Colonic mucosa (tissue), 4 donors: Measurements from ENCODE around the gene PALD1. TPM values are rescaled to one million over a fixed set of nuclear protein-coding genes. Genes with fewer than 3 reads are reported as not detected.
A peak's percentile ranks its signal among the peaks of the same experiment; 100 is the strongest.

Experiments
- DNase-seq: peaks from one replicate; pipeline ENCODE4 v3.0.0-alpha.2; 2020
- H3K27ac ChIP-seq: fragments of 200-600 bp; one replicate; pipeline ENCODE4 v1.8.0; 2021
- H3K27me3 ChIP-seq: fragments of 200-600 bp; one replicate; pipeline ENCODE4 v1.8.0; 2021
- H3K36me3 ChIP-seq: fragments of 200-600 bp; one replicate; pipeline ENCODE4 v1.8.0; 2021
- H3K4me1 ChIP-seq: fragments of 200-600 bp; one replicate; pipeline ENCODE4 v1.8.0; 2021; ENCODE audit warnings: mild to moderate bottlenecking
- H3K4me3 ChIP-seq: fragments of 200-600 bp; one replicate; pipeline ENCODE4 v1.8.0; 2021
- H3K9ac ChIP-seq, 2 donors: one replicate each; pipeline ENCODE4 v1.7.0; 2013; ENCODE audit warnings: control low read depth in 2 of 2, low read depth in 2 of 2, low read length in 2 of 2
- H3K9me3 ChIP-seq: fragments of 200-600 bp; one replicate; pipeline ENCODE4 v1.8.0; 2021
- intact Hi-C: fragments of 100-400 bp; cut with DNase I; formaldehyde crosslinking; loops from one replicate; pipeline ENCODE4 v1.14.1; 2022
- total RNA-seq, 2 donors: library from RNA; stranded (reverse); fragmentation: NEBNext Ultra II Directional in 1 of 2; extraction: Animal tissue kit (Norgen Biotek cat#: 25700) in 1 of 2; gene quantifications; one replicate each; pipeline ENCODE4 v1.2.1, GENCODE V29; 2021
- TF ChIP-seq, protein P1 (sequence below): fragments of 200-600 bp; IDR thresholded peaks from one replicate; pipeline ENCODE4 v1.8.0; 2022; ENCODE audit warnings: antibody characterized with exemption, mild to moderate bottlenecking
- donor health status: healthy.
- donor health status: DM: no; HTN: no; CAD: no.
- donor health status: DM: no; HTN: no; CAD: no.

PALD1 gene
- total RNA-seq, result 1 to 10 TPM; 1.3 to 2.5 TPM

DNA sequence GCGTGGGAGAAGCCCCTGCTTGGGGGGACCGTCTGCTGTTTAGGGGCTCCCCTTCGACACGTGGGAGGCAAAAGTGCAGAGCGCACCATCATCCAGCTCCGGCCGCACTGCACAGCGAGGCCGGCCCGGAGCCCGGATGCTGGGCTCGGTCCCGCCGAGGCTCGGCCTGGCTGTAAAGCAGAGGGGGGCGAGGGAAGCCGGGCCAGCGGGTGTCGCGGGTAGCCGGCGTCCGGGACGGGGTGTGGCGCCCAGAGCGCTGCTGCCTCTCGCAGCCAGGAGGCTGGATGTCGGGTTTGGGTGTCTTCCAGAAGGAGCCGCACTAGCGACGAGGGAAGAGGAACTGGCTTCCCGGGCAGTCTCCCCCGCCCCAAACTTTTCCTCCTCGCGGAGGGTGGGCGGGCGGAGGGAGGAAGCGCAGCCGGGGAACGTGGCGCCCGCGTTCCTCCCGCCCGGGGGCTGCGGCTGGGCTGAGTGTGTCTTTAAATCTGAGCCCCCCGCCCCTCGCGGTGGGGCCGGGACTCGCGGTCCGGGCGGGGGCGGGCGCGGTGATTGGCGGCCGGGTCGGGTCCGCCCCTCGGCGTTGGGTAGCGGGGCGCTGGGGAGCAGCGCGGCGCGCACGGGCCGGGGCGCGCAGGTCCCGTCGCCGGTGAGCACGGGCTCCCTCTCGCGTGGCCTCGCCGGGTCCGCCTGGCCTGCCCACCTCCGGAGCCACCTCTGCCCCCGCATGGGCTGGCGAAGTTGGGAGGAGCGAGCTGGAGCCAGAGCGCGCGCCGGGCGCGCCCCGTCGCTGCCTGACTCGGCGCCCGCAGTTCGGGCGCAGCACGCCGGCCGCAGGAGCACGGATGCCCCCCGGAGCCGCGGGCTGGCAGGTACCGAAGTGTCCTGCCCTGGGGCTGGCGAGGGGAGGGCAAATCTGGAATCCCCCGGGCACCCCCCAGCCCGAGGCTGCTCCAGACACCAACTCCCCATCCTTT, at the start of gene PALD1:
TSS of gene PALD1 (plus strand) at position 577 of the 974 bp plus-strand sequence. CDS start 47,185 bp downstream, outside the sequence.
- Histone ChIP-seq H3K36me3 (no peaks in the 10 kb centered on the region), H3K27me3 (no peaks in the 10 kb centered on the region), H3K4me3 (peak within 1 kb of the TSS; percentile 46), H3K9me3 (no peaks in the 10 kb centered on the region), H3K9ac (peak within 1 kb of the TSS; percentile 29 to 69), H3K4me1 (peaks cover 11% of the 10 kb centered on the region), H3K27ac (peak within 1 kb of the TSS; percentile 22)
- DNase-seq, result peak; percentile 64
- intact Hi-C loops, result no loop called here
- TF ChIP-seq, protein P1, sequence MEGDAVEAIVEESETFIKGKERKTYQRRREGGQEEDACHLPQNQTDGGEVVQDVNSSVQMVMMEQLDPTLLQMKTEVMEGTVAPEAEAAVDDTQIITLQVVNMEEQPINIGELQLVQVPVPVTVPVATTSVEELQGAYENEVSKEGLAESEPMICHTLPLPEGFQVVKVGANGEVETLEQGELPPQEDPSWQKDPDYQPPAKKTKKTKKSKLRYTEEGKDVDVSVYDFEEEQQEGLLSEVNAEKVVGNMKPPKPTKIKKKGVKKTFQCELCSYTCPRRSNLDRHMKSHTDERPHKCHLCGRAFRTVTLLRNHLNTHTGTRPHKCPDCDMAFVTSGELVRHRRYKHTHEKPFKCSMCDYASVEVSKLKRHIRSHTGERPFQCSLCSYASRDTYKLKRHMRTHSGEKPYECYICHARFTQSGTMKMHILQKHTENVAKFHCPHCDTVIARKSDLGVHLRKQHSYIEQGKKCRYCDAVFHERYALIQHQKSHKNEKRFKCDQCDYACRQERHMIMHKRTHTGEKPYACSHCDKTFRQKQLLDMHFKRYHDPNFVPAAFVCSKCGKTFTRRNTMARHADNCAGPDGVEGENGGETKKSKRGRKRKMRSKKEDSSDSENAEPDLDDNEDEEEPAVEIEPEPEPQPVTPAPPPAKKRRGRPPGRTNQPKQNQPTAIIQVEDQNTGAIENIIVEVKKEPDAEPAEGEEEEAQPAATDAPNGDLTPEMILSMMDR, result no peak

DNA sequence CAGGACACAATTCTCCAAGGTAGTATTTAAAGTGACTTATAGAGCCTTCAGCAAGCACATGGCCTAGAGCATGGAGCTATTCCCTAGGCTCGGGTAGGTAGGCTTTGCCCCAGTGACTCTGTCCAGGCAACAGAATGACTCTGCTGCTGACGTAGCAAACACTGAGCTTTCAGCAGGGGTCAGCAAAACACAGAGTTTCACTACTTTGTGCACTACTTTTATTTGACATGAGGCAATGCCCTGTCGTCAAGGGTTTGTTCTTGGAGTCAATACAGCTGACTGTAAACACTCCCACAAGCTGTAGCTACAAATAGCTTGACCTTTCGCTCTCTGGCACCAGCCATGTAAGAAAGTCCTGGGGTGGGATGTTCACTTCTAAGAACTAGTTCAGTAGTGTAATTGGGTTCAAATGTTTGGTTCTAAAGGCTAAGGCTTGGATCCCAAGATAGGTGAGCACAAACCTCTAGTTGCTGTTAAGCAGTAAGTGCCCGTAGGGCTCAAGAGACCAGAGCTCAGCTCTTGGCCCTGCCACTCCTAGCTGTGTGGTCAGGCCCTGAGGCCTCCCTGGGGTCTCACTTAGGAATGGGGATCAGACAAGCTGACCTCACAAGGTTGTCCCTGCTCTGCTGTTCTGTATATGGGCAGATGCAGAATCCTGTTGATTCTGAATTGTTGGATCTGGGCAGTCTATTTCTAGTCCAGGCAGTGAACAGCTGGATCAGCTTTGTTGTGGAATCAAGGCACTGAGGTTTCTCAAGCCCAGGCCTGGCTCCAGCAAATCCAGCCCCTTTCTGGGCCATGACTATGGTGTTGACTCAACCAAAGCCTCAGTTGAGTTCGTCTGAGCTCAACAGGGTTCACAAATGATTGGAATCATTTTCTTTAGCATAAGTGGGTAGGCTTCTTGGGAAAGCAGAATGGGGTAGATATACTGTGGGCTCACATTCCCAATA, 47.8 kb upstream of the PALD1 start:
- H3K9ac ChIP-seq, result no peak overlapping the region
- intact Hi-C loops, result no loop called here
- peak; percentile 55 for DNase-seq
- no peak overlapping the region for H3K4me3 ChIP-seq
- H3K9me3 ChIP-seq, result no peaks in the 10 kb centered on the region
- TF ChIP-seq, protein P1, result no peak
- no peaks in the 10 kb centered on the region for H3K36me3 ChIP-seq
- H3K27ac ChIP-seq, result peak overlapping the region; percentile 58
- H3K4me1 ChIP-seq, result no peaks in the 10 kb centered on the region
- no peaks in the 10 kb centered on the region for H3K27me3 ChIP-seq

DNA sequence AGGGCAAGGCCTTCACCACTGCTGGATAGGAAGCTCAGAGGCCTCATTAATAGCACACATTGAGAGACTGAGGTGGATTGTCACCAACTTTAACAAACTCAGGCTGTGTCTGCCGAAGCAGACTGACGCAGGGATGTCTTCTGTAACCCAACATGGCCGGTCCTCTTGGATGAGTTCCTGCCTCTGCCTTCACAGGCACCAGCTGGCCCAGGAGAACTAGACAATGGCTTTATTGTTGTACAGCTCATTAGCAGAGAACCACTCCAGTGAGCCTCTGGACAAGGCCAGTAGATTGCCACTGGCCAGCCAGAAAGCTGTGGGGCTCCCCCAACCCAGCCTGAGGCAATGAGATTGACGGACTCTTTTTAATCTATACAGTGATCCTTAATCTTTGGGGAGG, 46.5 kb upstream of the PALD1 start:
- Histone ChIP-seq H3K36me3 (no peaks in the 10 kb centered on the region), H3K4me3 (no peak overlapping the region), H3K4me1 (no peaks in the 10 kb centered on the region), H3K27me3 (no peaks in the 10 kb centered on the region), H3K9ac (no peak overlapping the region), H3K27ac (no peak overlapping the region), H3K9me3 (no peaks in the 10 kb centered on the region)
- intact Hi-C loops, result no loop called here
- no peak for DNase-seq
- TF ChIP-seq, protein P1, result no peak

DNA sequence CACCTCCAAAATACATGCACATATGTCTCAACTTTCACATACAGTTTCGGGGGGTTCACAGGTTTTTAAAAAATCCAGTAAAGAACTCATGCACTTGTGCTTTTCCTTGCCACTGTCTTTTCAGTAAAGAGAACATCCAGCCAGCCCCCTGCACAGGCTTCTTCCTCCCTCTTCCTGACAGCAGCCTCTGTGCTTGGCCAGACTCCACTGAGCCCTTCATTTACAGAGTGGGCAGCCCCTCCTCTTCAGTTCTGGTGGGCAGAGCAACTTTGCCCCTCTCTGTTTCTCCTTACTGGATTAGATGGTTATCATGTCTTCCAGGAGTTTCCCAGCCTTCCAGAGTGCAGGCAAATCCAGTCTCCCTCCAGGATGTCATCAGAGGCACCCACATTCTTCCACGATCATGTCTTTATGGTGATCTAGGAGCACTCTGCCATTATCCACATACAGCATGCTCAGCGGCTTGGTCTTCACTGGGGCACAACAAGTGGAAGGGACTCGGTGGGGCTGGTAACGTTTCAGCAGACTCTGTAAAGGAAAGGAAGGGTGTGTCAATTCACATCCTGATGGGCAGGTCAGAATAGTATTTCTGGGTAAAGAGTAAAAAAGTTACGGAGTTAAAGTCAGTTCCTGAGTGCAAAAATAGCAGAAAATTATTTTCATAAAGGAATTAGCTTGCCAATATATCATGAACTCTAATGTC, 45.9 kb upstream of the PALD1 start:
- H3K9ac ChIP-seq, result no peak overlapping the region
- no peaks in the 10 kb centered on the region for H3K36me3 ChIP-seq
- TF ChIP-seq, protein P1, result no peak
- H3K9me3 ChIP-seq, result no peaks in the 10 kb centered on the region
- no peak overlapping the region for H3K4me3 ChIP-seq
- intact Hi-C loops, result no loop called here
- H3K27me3 ChIP-seq, result no peaks in the 10 kb centered on the region
- DNase-seq, result no peak
- no peaks in the 10 kb centered on the region for H3K4me1 ChIP-seq
- H3K27ac ChIP-seq, result no peak overlapping the region
